ENCODE data around the gene NIPAL3. TPM values are rescaled to one million over a fixed set of nuclear protein-coding genes. Genes with fewer than 3 reads are reported as not detected.

The NIPAL3 gene
- total RNA-seq, 4 donors from 2014 or later, result 34.8 to 55.8 (median 46.8) TPM

GRCh38 chr1:24410750-24411149 is 4.9 kb upstream of the NIPAL3 start:
- DNase-seq, result no peak
- H3K27ac ChIP-seq, result peak overlapping the region in 2 of 4 donors; percentile 83 to 87
- no peaks in the 10 kb centered on the region for H3K36me3 ChIP-seq
- no peak overlapping the region for H3K4me3 ChIP-seq
- WGBS, 2 donors (ENCODE audit: low coverage in 1 of 2), result 72 to 89% methylated on average over 3 to 7 of the region's 7 CpGs
- TF ChIP-seq POLR2AphosphoS5 (IDR thresholded peaks at IDR 0.05), result peak in 2 of 3 donors; percentile 35 to 48
- no peak for TF ChIP-seq POLR2A (IDR thresholded peaks at IDR 0.05)
- TF ChIP-seq CTCF (IDR thresholded peaks at IDR 0.05), result no peak
- TF ChIP-seq EP300 (IDR thresholded peaks at IDR 0.05; ENCODE audit: low read depth), result no peak
- no peaks in the 10 kb centered on the region for H3K9me3 ChIP-seq
- intact Hi-C loops (cut with DNase I; ENCODE audit: low total_unique reads) (no loop called here), in situ Hi-C loops (cut with MboI; ENCODE audit: low pct_ligation_motif_present in 1 of 4, low pct_unique_long_range_greater_than_20kb in 1 of 4, low sequenced_read_pairs in 3 of 4) (loop anchor here in 1 of 4 donors (10.0 kb wide), 1 partner anchor 174 kb away; no protein-coding TSS in a partner anchor)
- H3K27me3 ChIP-seq, result no peaks in the 10 kb centered on the region
- peaks cover 4 to 39% (median 22%) of the 10 kb centered on the region in 4 donors for H3K4me1 ChIP-seq

- no peak for DNase-seq
- 58% methylated on average over 5 to 6 of the region's 6 CpGs for WGBS, 2 donors (ENCODE audit: low coverage in 1 of 2)
- Histone ChIP-seq H3K36me3 (no peaks in the 10 kb centered on the region), H3K27me3 (no peaks in the 10 kb centered on the region), H3K27ac (peak overlapping the region; percentile 83 to 89 (median 86)), H3K9me3 (no peaks in the 10 kb centered on the region), H3K4me1 (peaks cover 10 to 46% (median 32%) of the 10 kb centered on the region in 4 donors), H3K4me3 (peak overlapping the region in 1 of 4 donors; percentile 77)
- in situ Hi-C loops (cut with MboI; ENCODE audit: low pct_ligation_motif_present in 1 of 4, low pct_unique_long_range_greater_than_20kb in 1 of 4, low sequenced_read_pairs in 3 of 4), result loop anchor here in 1 of 4 donors (10.0 kb wide), 1 partner anchor 173 kb away; no protein-coding TSS in a partner anchor
- no peak for TF ChIP-seq POLR2AphosphoS5 (IDR thresholded peaks at IDR 0.05)
- no peak for TF ChIP-seq CTCF (IDR thresholded peaks at IDR 0.05)
- no peak for TF ChIP-seq EP300 (IDR thresholded peaks at IDR 0.05; ENCODE audit: low read depth)
- no peak for TF ChIP-seq POLR2A (IDR thresholded peaks at IDR 0.05)
- intact Hi-C loops (cut with DNase I; ENCODE audit: low total_unique reads), result no loop called here
Measured at GRCh38 chr1:24411963-24412362, 3.6 kb upstream of the NIPAL3 start.

- DNase-seq, result peak; percentile 61
- intact Hi-C loops (cut with DNase I; ENCODE audit: low total_unique reads), result no loop called here
- peak overlapping the region in 1 of 4 donors; percentile 77 for H3K4me3 ChIP-seq
- H3K27me3 ChIP-seq, result no peaks in the 10 kb centered on the region
- H3K27ac ChIP-seq, result peak overlapping the region; percentile 83 to 89 (median 86)
- no peaks in the 10 kb centered on the region for H3K9me3 ChIP-seq
- in situ Hi-C loops (cut with MboI; ENCODE audit: low pct_ligation_motif_present in 1 of 4, low pct_unique_long_range_greater_than_20kb in 1 of 4, low sequenced_read_pairs in 3 of 4), result loop anchor here in 1 of 4 donors (10.0 kb wide), 1 partner anchor 172 kb away; no protein-coding TSS in a partner anchor
- H3K4me1 ChIP-seq, result peaks cover 13 to 50% (median 37%) of the 10 kb centered on the region in 4 donors
- 54% methylated on average over 1 of the region's 1 CpG; no CpG with 5 or more reads in 1 of the 2 donors for whole genome bisulfite sequencing, 2 donors (ENCODE audit: low coverage in 1 of 2)
- H3K36me3 ChIP-seq, result no peaks in the 10 kb centered on the region
- TF ChIP-seq EP300 (IDR thresholded peaks at IDR 0.05; ENCODE audit: low read depth), result no peak
- TF ChIP-seq POLR2A (IDR thresholded peaks at IDR 0.05), result no peak
- no peak for TF ChIP-seq CTCF (IDR thresholded peaks at IDR 0.05)
- TF ChIP-seq POLR2AphosphoS5 (IDR thresholded peaks at IDR 0.05), result peak in 1 of 3 donors; percentile 35
Measured at GRCh38 chr1:24412408-24412807, 3.2 kb upstream of the NIPAL3 start.

GRCh38 chr1:24413350-24414163 is 2.0 kb upstream of the NIPAL3 start, which contains the start of gene STPG1:
TSS of gene STPG1 (minus strand) at chr1:24413782. CDS start at chr1:24401388, 12,394 bp downstream.
- 0 to 5% methylated on average over 5 to 40 of the region's 48 CpGs for WGBS, 2 donors (ENCODE audit: low coverage in 1 of 2)
- Histone ChIP-seq H3K9me3 (no peaks in the 10 kb centered on the region), H3K36me3 (no peaks in the 10 kb centered on the region), H3K27me3 (no peaks in the 10 kb centered on the region), H3K4me3 (peak within 1 kb of the TSS; percentile 61 to 77 (median 66)), H3K4me1 (peaks cover 16 to 62% (median 45%) of the 10 kb centered on the region in 4 donors), H3K27ac (peak within 1 kb of the TSS; percentile 83 to 89 (median 86))
- peak; percentile 90 for DNase-seq
- in situ Hi-C loops (cut with MboI; ENCODE audit: low pct_ligation_motif_present in 1 of 4, low pct_unique_long_range_greater_than_20kb in 1 of 4, low sequenced_read_pairs in 3 of 4), result loop anchor here in 1 of 4 donors (10.0 kb wide), 1 partner anchor 171 kb away; no protein-coding TSS in a partner anchor
- intact Hi-C loops (cut with DNase I; ENCODE audit: low total_unique reads), result no loop called here
- TF ChIP-seq CTCF (IDR thresholded peaks at IDR 0.05), result no peak
- no peak for TF ChIP-seq EP300 (IDR thresholded peaks at IDR 0.05; ENCODE audit: low read depth)
- peak; percentile 13 to 85 (median 84) for TF ChIP-seq POLR2AphosphoS5 (IDR thresholded peaks at IDR 0.05)
- TF ChIP-seq POLR2A (IDR thresholded peaks at IDR 0.05), result peak; percentile 87
